ENCODE results near the gene EIF1AD. TPM values are rescaled to one million over a fixed set of nuclear protein-coding genes. Genes with fewer than 3 reads are reported as not detected.

The EIF1AD gene
- total RNA-seq, 1 experiment from 2014 or later = 55.2 TPM

DNA sequence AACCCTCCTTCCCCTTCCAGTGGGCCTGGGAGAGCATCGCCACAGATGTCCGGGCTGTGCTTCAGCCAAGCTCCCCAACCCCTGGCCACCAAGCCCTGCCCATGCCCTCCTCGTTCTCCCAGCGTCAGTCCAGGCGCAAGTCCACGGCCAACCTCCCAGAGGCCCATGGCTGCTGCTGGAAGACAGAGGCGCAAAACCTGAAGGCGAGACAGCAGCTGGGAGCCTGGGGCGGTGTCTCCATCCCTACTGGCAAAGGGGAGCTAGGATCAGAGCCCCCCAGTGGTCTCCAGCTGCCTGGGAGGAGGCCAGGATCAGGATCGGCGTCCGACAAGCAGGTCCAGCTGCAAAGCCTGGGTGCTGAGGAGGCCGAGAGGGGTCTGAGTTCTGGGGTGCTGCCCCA lies 54.8 kb downstream of the EIF1AD start:
- no peaks in the 10 kb centered on the region for H4K20me1 ChIP-seq (ENCODE audit: insufficient read depth)
- no peak overlapping the region for H3K4me2 ChIP-seq
- H3K4me3 ChIP-seq = no peak overlapping the region
- H2AFZ ChIP-seq = no peak overlapping the region
- no peaks in the 10 kb centered on the region for H3K9me2 ChIP-seq (ENCODE audit: insufficient read depth)
- H3K79me2 ChIP-seq (ENCODE audit: low read depth) = no peaks in the 10 kb centered on the region
- no peak for TF ChIP-seq EZH2 (IDR thresholded peaks at IDR 0.05; ENCODE audit: low read depth)
- TF ChIP-seq, protein P1, sequence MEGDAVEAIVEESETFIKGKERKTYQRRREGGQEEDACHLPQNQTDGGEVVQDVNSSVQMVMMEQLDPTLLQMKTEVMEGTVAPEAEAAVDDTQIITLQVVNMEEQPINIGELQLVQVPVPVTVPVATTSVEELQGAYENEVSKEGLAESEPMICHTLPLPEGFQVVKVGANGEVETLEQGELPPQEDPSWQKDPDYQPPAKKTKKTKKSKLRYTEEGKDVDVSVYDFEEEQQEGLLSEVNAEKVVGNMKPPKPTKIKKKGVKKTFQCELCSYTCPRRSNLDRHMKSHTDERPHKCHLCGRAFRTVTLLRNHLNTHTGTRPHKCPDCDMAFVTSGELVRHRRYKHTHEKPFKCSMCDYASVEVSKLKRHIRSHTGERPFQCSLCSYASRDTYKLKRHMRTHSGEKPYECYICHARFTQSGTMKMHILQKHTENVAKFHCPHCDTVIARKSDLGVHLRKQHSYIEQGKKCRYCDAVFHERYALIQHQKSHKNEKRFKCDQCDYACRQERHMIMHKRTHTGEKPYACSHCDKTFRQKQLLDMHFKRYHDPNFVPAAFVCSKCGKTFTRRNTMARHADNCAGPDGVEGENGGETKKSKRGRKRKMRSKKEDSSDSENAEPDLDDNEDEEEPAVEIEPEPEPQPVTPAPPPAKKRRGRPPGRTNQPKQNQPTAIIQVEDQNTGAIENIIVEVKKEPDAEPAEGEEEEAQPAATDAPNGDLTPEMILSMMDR (conservative IDR thresholded peaks at IDR 0.05) = no peak
- ChIA-PET CTCF (no interaction called here), POLR2A (ENCODE audit: unreplicated experiment) (no interaction called here)
- no peaks in the 10 kb centered on the region for H3K36me3 ChIP-seq (ENCODE audit: low read depth)
- no peaks in the 10 kb centered on the region for H3F3A ChIP-seq (ENCODE audit: insufficient read depth, low read depth)
- H3K4me1 ChIP-seq (replicated peaks; ENCODE audit: insufficient read depth) = no peaks in the 10 kb centered on the region
- intact Hi-C loops (cut with micrococcal nuclease; ENCODE audit: unreplicated experiment) = no loop called here
- no peak for DNase-seq
- no TSS peak for BruUV-seq (replicated peaks)
- H3K9me3 ChIP-seq (ENCODE audit: insufficient read depth, low read depth) = no peaks in the 10 kb centered on the region
- H3K27ac ChIP-seq = no peak overlapping the region
- 0 out of 2 replicates have a peak, but pooled peaks cover 6% of the 10 kb centered on the region for H3K27me3 ChIP-seq (ENCODE audit: insufficient read depth, low read depth)

DNA sequence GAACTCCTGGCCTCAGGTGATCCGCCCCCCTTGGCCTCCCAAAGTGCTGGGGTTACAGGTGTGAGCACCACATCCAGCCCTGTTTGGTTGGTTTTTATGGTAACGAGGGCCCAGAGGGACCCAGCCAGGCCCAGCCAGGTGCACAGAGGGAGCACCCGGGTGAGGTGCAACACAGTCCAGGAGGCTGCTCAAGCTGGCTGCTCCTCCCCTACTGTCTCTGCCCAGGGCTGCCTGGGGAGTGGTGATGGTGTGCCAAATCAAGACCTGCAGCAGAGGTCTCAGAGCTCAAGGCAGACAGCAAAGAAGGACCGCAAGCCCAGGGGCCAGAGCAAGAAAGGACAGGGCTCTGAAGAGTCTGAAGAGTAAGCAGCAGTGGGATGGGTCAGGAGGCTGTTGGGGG lies 55.3 kb downstream of the EIF1AD start:
- Histone ChIP-seq H4K20me1 (ENCODE audit: insufficient read depth) (no peaks in the 10 kb centered on the region), H2AFZ (no peak overlapping the region), H3K36me3 (ENCODE audit: low read depth) (no peaks in the 10 kb centered on the region), H3K9me2 (ENCODE audit: insufficient read depth) (no peaks in the 10 kb centered on the region), H3K4me2 (no peak overlapping the region), H3K9me3 (ENCODE audit: insufficient read depth, low read depth) (no peaks in the 10 kb centered on the region), H3K79me2 (ENCODE audit: low read depth) (no peaks in the 10 kb centered on the region), H3F3A (ENCODE audit: insufficient read depth, low read depth) (no peaks in the 10 kb centered on the region), H3K4me3 (no peak overlapping the region), H3K4me1 (replicated peaks; ENCODE audit: insufficient read depth) (no peaks in the 10 kb centered on the region), H3K27me3 (ENCODE audit: insufficient read depth, low read depth) (0 out of 2 replicates have a peak, but pooled peaks cover 6% of the 10 kb centered on the region), H3K27ac (no peak overlapping the region)
- ChIA-PET POLR2A (ENCODE audit: unreplicated experiment) (no interaction called here), CTCF (no interaction called here)
- no peak for DNase-seq
- intact Hi-C loops (cut with micrococcal nuclease; ENCODE audit: unreplicated experiment) = no loop called here
- no TSS peak for BruUV-seq (replicated peaks)
- TF ChIP-seq, protein P1 (conservative IDR thresholded peaks at IDR 0.05) = no peak
- no peak for TF ChIP-seq EZH2 (IDR thresholded peaks at IDR 0.05; ENCODE audit: low read depth)

Other genes starting within 250 kb of the EIF1AD start
- 20.8 and 28.0 TPM in 2 replicates for gene AP5B1, start 221.2 kb downstream of the EIF1AD start, total RNA-seq (2021)
- gene OVOL1, start 215.1 kb downstream of the EIF1AD start, total RNA-seq (2021) = 10.2 and 10.5 TPM in 2 replicates
- not detected in 2 replicates for gene SNX32, start 168.2 kb downstream of the EIF1AD start, total RNA-seq (2021)
- gene CFL1, start 144.0 kb downstream of the EIF1AD start, total RNA-seq (2021) = 1,598 and 1,798 TPM in 2 replicates
- gene MUS81, start 141.7 kb downstream of the EIF1AD start, total RNA-seq (2021) = 62.7 and 64.2 TPM in 2 replicates
- gene EFEMP2, start 129.4 kb downstream of the EIF1AD start, total RNA-seq (2021) = 18.1 and 32.3 TPM in 2 replicates
- not detected in 2 replicates for gene CTSW, start 122.3 kb downstream of the EIF1AD start, total RNA-seq (2021)
- 105 and 141 TPM in 2 replicates for gene FIBP, start 113.7 kb downstream of the EIF1AD start, total RNA-seq (2021)
- gene CCDC85B, start 111.5 kb downstream of the EIF1AD start, total RNA-seq (2021) = 45.0 and 95.0 TPM in 2 replicates
- 58.8 and 69.9 TPM in 2 replicates for gene FOSL1, start 101.8 kb downstream of the EIF1AD start, total RNA-seq (2021)
- 36.5 and 43.9 TPM in 2 replicates for gene C11orf68, start 83.1 kb downstream of the EIF1AD start, total RNA-seq (2021)
- gene DRAP1, start 82.7 kb downstream of the EIF1AD start, total RNA-seq (2021) = 196 and 220 TPM in 2 replicates
- not detected in 2 replicates for gene TSGA10IP, start 56.7 kb downstream of the EIF1AD start, total RNA-seq (2021)
- 74.6 and 78.8 TPM in 2 replicates for gene SART1, start 40.4 kb downstream of the EIF1AD start, total RNA-seq (2021)
- 386 and 513 TPM in 2 replicates for gene BANF1, start 346 bp upstream of the EIF1AD start, total RNA-seq (2021)
- 52.0 and 58.5 TPM in 2 replicates for gene CST6, start 9.9 kb upstream of the EIF1AD start, total RNA-seq (2021)
- gene CATSPER1, start 24.3 kb upstream of the EIF1AD start, total RNA-seq (2021) = 2.3 and 4.2 TPM in 2 replicates
- gene GAL3ST3, start 47.0 kb upstream of the EIF1AD start, total RNA-seq (2021) = not detected in 2 replicates
- 221 and 224 TPM in 2 replicates for gene SF3B2, start 50.2 kb upstream of the EIF1AD start, total RNA-seq (2021)
- 100 and 102 TPM in 2 replicates for gene PACS1, start 68.1 kb upstream of the EIF1AD start, total RNA-seq (2021)

All from PC-9 (cell line).